Kasumi-1 (cell line): ENCODE measurements around the gene PIGU.
"Not testable (repeated sequence)": the region's sequence is repeated elsewhere in the genome, so short reads cannot be mapped to it uniquely, and the experiment has no call there.

ENCODE experiments used
- DNase-seq, 2 experiments: peaks; one replicate each; lab custom pipeline; 2025; lab: John Stamatoyannopoulos, UW

PIGU gene

DNA sequence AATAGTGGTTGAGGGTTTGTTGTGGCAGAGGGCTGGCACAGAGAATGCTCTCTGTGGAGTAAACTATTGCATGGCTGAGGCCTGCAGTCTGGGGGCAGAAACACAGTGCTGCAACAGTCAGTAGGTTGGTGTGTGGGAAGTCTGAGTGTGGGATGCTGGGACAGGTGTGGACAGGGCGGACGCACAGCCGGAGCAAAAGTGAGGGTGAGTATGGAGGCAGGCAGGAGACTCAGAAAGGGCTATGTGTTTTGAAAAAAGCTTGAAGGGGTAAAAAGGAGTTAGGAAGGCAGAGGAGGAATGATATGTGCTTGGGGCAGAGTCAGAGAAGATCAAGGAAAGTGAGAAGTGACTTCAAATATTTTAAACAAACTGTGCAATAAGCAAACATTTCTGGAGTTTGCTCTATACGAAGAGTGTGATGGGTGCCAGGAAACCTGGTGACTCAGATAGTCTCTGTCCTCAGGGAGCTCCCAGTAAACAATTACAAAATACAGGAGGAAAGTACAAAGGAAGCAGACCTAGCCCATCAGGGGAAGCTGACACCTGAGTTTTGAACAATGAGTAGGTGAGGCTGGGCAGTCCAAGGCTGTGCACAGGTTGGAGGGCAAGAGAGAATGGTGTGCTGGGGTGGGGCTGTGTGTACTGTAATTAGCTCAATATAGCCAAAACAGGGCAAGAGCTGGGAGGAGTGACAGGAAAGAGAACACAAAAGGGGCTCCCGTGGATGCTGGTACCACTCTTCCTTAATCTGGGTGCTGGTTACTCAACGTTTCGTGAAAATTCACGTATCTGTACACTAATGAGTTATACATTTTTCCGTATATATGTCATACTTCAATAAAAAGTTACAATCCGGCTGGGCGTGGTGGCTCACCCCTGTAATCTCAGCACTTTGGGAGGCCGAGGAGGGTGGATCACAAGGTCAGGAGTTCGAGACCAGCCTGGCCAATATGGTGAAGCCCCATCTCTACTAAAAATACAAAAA lies 55.2 kb downstream of the PIGU start:
- no peak for DNase-seq

DNA sequence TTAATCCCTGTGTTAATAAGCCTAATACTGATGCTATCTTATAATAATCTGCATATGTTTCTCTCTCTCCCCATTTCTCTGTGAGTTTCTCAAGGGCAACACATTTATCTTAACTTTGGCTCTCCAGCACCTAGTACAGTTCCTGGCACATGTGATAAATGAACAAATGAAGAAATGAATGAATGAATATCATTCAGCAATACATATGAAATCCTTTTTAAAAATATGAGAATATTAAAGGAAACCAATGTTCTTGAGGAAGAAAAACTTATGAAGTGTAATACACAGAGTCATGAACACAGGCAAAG lies 55.9 kb downstream of the PIGU start:
- DNase-seq: no peak

DNA sequence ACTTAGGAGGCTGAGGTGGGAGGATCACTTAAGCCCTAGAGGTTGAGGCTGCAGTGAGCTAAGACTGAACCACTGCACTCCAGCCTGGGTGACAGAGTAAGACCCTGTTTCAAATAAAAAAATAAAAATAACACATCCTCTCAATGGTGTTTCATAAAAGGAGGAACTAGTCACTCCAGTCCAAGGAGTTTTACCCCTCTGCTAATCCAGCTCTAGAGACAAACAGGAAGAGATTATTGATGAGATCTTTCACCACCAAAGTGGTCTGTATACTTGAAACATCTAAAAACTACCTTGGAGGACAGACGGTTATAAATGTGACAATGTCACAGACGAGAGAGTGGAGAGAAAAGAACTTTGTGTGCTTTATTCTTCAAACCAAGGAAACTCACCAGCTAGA lies 58.2 kb downstream of the PIGU start:
- peak; percentile 41 to 60 for DNase-seq

DNA sequence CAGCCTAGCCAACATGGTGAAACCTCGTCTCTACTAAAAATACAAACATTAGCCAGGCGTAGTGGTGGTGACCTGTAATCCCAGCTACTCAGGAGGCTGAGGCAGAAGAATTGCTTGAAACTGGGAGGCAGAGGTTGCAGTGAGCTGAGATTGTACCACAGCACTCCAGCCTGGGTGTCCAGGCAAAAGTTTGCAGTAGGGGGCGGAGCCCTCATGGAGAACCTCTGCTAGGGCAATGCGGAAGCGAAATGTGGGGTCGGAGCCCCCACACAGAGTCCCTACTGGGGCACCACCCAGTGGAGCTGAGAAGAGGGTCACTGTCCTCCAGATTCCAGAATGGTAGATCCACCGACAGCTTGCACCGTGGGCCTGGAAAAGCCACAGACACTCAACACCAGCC lies 60.0 kb downstream of the PIGU start:
- not testable (repeated sequence) for DNase-seq

DNA sequence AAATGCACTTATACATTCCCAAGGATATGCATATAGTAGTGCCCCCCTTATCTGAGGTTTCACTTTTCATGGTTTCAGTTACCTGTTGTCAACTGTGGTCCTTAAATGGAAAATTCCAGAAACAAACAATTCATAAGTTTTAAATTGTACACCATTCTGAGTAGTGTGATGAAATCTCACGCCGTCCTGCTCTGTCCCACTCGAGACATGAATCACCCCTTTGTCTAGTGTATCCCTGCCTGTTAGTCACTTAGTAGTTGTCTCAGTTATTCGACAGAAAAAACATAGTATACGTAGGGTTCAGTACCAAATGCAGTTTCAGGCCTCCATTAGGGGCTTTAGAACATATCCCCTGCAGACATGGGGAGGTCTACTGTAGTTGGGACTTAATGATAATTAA lies 61.4 kb downstream of the PIGU start:
- DNase-seq: no peak

DNA sequence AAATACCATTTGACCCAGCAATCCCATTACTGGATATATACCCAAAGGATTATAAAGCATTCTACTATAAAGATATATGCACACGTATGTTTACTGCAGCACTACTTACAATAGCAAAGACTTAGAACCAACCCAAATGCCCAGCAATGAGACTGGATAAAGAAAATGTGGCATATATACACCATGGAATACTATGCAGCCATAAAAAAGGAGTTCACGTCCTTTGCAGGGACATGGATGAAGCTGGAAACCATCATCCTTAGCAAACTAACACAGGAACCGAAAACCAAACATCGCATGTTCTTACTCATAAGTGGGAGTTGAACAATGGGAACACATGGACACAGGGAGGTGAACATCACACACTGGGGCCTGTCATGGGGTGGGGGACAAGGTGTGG lies 64.9 kb downstream of the PIGU start:
- DNase-seq: not testable (repeated sequence)

DNA sequence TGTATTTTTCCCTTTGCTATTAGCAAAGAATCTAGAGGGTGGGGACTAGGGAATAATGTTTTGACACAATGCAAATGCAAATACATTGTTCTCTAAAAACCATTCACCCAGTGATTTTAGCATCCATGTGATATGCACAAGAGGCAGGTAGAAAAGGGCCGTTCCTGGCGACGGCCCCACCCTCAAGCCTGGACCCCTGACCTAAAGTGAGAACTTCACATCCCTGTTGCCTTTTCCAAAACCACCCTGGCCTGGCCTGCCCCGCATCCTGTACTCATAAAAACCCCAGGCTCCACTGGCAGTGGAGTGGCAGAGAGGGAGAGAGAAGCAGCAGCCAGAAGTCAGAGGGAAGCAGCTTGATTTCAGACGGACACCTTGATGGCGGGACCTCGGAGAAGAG lies 69.8 kb downstream of the PIGU start:
- DNase-seq: no peak

DNA sequence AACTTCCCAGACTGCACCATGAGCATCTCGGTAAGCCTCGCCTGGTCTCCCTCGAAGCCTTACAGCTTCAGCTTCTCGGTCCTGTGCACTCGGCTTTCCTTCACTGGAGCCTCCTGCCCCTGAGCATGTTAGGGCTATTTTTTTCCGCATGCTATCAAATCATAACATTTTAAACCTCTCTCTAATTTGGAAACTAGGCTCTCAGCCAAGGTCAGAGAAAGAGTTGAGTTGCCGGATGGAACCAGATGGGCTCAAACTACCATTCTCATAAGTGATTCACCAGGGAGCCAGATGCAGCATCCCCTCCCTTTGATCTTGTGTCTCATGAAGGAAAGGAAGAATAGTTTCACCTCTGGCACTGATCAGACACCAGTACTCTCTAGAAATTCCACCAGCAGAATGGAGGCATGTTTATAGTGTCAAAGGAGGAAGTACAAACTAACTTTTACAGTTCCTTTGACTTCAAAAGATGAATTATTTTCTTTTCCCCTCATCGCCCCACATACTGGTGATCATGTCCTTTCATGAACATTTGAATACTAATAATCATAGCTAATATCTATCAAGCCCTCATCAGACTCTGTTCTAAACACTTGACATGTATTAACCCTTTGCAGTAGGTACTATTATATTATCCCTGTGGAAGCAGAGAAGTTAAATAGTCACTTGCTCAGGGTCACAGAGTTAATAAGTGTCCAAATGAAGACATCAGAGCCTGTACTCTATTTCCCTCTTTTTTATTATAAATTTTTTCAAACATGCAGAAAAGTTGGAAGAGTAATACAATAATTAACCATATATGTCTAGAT lies 71.7 kb downstream of the PIGU start:
- no peak for DNase-seq

DNA sequence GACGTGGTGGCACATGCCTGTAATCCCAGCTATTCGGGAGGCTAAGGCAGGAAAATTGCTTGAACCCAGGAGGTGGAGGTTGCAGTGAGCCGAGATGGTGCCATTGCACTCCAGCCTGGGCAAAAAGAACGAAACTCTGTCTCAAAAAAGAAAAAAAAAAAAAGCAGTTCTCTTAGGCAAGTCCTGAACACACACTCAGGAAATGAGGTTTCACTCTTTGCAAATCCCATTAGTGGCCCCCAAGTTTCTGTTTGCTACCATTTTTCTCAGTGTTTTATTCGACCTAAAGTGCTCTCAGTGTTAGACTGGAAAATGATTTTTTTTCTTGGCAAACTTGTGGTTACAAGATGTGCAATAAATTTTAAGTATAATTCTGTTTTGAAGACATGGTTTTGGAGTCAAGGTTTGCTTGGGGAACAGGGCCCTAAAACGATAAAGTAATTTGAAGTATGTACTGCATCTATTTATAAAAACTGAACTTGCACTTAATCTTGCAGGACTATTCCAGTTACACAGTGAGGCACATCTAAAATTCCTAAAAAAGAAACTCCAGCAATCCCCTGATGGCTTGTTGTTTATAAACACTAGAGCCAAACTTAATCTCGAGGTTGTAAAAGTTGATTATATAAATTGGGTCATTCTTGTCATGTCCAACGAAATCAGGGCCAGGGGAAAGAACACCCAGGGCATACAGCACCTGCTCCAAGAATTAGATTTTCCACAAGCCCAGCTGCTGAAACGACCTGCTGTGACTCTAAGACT lies 75.8 kb downstream of the PIGU start:
- no peak for DNase-seq

DNA sequence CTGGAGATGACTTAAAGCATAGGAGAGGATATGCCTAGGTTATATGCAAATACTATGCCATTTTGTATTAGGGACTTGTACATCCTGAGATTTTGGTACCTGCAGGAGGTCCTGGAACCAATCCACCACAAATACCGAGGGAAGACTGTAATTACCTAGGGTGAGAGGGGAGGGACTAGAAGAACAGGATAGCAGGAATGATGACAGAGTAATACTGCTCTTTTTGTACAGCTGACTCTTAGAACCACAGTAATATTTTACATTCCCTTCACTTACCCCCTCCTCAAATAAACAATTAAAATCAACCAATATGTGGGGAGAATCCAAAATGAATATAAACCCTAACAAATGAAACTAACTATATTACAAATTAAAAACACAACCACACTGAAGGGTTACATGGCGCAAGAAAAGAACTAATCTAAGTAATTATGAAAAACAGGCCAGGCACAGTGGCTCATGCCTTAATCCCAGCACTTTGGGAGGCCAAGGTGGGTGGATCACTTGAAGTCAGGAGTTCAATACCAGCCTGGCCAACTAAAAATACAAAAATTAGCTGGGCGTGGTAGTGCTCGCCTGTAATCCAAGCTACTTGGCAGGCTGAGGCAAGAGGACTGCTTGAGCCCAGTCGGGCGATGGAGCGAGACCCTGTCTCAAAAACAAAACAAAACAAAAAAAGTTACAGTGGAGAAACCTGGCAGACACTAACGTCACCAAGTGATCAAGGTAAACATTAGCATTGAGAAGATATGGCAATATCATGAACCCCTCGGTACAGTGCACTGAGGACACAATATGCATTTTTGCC lies 81.3 kb downstream of the PIGU start:
- DNase-seq: no peak

DNA sequence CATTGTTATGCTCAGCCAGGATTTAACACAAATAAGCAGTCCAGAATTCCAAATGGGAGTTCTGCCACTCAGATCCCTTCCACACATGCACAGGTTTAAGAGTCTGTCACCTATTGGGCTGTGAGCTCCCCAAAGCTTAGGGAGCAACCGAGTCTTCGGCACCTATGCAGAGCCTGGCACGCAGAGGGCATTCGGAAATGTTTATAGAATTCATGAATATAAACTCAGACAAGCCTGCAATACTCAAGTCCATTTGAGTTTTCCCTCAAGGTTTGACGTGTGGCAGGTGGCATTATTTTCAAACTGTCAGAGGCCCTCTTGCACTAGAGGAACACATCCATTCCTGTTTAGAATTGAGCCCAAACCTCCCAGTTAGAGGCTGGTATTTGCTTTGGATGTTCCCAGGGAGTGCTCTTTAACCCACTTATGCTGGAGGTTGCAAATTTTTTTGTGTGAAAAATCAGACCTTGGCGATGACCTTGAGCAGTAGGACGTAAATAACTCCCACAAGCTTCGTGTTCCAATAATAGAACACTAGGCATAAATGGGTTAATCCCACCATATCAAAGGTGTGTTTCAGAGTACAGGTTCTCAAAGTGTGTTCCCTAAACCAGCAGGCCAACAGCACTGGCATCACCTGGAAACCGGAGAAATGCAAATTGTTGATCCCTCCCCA lies 90.3 kb downstream of the PIGU start:
- DNase-seq: no peak

DNA sequence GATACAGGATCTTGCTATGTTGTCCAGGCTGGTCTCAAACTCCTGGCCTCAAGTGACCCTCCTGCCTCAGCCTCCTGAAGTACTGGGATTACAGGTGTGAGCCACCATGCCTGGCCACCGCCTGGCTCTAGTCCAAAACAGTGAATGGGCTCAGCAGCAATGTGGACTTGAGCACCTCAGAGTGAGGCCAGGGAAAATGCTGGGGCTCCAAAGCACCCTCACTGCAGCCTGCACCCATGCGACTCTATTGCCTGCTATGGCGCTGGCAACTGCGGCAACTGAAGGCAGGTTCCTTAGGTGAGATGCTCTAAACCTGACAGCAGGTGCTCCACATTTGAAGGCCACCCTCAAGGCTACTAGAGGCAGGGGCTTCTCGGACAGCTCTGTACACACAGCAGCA lies 91.9 kb downstream of the PIGU start:
- no peak for DNase-seq

DNA sequence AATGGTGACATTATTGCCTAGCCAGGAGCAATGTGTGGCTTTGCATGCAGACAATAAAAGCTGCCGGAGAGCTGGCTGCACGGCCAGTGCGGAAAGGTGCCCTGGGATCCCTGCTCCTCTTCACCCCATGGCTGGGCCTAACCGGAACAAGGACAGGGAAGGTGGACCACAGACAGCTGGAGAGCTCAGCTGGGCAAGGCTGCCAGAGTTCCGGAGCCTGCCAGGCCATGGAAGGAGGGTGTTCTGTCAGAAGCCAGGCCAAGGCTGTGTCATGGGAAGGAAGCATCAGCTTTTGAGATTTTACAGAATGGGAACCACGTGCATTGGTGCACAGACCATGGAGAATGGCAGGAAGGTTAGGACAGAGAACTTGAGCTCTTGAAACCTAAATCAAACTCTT lies 93.3 kb downstream of the PIGU start:
- no peak for DNase-seq

DNA sequence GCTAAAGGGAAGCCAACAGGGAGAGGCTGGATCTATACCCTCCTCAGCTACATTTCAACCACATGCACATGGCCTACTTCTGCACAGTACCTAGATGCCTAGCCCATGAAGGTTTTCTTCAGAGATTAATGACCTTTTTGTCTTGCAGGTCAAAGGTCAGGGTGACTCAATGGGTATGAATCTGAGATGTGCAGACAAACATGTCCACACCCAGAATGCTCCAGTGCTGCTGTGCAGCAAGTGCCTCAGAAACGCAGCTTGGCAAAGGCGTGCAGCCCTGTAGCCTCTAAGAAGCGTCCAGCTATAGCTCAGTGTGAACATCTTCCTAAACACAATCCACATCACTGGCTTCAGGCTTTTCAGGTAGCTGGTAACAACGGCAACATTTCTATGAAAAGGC lies 94.0 kb downstream of the PIGU start:
- DNase-seq: no peak

DNA sequence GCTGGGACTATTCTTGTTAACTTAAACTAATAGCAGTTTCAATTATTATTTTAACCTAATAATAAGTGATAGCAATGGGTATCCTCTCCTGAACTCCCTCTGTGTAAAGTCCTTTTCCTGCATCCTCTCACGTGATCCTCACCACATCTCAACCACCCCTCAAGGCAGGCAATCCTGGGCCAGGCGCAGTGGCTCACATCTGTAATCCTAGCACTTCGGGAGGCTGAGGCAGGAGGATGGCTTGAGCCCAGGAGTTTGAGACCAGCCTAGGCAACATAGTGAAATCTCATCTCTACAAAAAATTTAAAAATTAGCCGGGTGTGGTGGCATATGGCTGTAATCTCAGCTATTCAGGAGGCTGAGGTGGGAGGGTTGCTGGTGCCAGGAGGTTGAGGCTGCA lies 94.7 kb downstream of the PIGU start:
- DNase-seq: no peak

DNA sequence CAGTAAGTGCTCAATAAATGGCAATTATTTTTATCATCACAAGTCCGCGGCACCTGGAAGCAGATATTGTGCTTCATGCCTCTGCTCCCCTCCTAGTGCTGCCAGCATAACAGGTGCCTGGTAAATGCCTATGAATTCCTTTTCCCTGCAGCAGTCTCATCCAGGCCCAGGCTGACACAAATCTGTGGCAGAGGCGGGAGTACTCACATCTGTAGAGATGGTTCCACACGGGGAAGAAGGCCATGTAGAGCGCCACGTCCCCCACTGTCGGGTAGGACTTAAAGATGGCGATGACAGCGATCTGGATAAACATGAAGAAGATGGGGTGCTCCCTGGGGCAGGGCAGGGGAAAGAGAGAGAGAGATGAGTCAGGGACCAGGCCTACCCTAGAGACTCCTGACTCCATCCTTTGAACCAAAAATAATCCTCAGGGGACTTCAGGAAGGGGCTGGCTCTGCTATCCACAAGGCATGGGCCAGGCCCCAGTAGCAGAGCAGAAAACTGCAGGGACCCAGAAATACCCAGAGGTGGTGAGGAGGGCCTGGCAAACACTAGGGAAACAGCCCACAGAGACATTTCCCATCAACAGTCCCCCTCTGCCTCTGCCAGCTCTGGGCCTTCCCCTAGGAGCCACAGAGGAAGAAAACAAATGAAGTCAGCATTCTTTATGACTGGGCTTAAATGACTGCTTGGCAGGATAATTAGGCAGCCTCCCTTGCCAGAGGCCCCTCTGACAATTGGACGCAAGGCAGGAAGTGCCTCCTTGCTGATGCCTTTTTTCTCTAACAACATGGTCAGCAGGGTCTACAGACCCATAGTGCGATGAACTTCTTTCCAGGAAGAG lies 95.3 kb downstream of the PIGU start:
- DNase-seq: no peak

DNA sequence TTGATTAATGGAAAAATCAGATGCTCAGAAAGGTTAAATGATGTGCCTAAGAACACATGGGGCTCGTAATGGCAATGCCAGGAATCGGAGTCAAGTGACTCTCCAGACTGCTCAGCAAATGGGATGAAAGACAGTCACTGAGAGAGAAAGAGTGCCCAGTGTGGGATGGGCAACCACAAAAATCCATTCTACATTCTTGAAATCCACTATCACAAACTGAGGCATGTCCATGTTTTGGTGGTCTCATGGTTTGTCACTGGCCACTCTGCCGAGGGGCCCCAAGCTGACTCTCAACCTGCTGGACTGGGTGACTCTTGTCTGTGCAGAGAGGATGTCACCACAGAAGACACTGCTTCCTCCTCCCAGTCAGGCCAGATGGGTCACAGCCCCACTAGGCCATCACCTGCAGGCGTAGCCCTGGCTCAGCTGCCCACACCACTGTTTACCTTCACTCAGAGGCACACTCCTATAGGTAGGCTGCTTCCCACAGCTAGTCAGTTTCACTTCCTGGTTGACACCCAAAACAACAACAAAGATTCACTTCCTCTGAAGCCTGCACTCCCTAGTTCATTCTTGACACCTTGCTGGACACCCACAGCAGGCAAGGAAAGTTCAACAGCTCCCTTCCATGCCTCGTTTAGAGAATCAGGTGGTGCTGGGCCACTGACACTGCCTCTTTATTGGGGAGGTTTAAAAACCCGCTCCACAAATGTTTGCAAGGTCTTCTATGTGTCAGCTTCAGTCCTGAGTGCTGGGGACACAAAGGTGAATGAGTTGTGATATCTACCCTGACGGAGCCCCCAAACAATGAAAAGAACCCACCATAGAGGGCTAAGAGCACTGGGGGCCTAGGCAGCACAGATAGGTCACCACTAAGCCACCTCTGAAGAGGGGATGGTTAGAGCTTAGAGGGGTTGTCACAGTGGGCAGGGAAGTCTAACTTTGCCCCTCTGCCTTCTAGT lies 96.6 kb downstream of the PIGU start:
- no peak for DNase-seq

DNA sequence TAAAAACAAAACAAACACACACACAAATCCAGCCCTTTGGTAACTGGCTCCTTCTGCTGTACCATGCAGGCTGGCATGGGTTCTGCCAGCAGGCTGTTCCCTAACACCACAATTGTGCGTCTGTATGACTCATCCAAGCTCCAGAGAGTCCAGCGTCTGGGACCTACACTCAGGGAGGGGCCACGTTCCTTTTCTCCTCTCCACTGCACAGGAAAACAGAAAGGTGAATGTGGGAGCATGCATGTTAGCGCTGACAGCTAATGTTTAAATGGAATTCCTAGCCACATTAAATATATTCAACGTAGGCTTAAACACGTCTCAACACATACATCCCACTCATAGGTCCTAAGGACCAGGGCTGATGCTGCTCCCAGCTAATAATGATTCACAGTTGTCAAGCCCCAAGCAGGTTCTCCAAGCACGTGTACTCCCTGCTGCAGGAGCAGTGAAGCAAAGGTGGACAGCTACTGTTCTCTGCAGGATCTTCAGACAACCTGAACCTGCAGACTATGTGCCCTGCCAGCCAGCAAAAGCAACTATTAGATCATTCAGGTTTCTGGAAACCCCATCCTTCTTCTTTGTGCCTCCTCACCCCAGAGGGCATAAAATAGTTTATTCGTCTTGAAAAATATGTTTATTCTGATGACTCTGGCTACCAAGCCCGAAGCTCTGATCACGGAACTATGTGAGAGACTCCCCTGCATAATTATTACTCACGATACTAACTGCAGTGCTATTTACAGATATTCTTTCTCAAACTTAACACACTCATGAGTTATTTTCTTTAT lies 97.5 kb downstream of the PIGU start:
- peak; percentile 14 to 27 for DNase-seq
